Adrenal gland (tissue), 12 donors: ENCODE data around the gene RERG. TPM values are rescaled to one million over a fixed set of nuclear protein-coding genes. Genes with fewer than 3 reads are reported as not detected.
"Not testable (repeated sequence)": the region's sequence is repeated elsewhere in the genome, so short reads cannot be mapped to it uniquely, and the experiment has no call there.

ENCODE experiments used
- DNase-seq, 7 donors: peaks; one replicate each; pipeline ENCODE4 v3.0.0-alpha.2; 2019 to 2020
- H3K27ac ChIP-seq, 5 donors: fragments of 200-600 bp; sonication (generic) in 4 of 5; 1 replicate in 3 of 5; 2 replicates in 2 of 5; pipeline versions ENCODE4 v1.5.1 to v1.8.0; 2016 to 2020; ENCODE audit warnings: mild to moderate bottlenecking in 1 of 5
- H3K27me3 ChIP-seq: fragments of 200-600 bp; 2 replicates; pipeline ENCODE4 v1.8.0; 2021
- H3K36me3 ChIP-seq, 2 donors: fragments of 200-600 bp; replicated peaks in 1 of 2; 1 replicate in 1 of 2; 2 replicates in 1 of 2; pipeline versions ENCODE4 v1.5.1 to v1.8.0; 2018 to 2022
- H3K4me1 ChIP-seq, 2 donors: fragments of 200-600 bp; replicated peaks in 1 of 2; 1 replicate in 1 of 2; 2 replicates in 1 of 2; pipeline versions ENCODE4 v1.5.1 to v1.8.0; 2018 to 2021
- H3K4me3 ChIP-seq, 4 donors: fragments of 200-600 bp; sonication (generic) in 3 of 4; one replicate each; pipeline ENCODE4 v1.5.1; 2016 to 2018
- H3K9me3 ChIP-seq, 3 donors: fragments of 200-600 bp; sonication (generic) in 1 of 3; replicated peaks in 1 of 3; 1 replicate in 2 of 3; 2 replicates in 1 of 3; pipeline versions ENCODE4 v1.5.1 to v1.8.0; 2016 to 2021
- POLR2A ChIP-seq, 2 donors: fragments of 450-650 bp; IDR thresholded peaks; one replicate each; pipeline ENCODE4 v1.6.1; 2017; ENCODE audit warnings: antibody characterized with exemption in 2 of 2, mild to moderate bottlenecking in 2 of 2, moderate library complexity in 1 of 2
- WGBS, 4 donors: extraction: QIAGEN DNeasy Blood & Tissue Kit in 2 of 4; methylation state at CpG; one replicate each; pipeline versions ENCODE4 v1.1.5 to v1.1.7; 2013 to 2017; 5-methylcytosine and 5-hydroxymethylcytosine counted together
- intact Hi-C, 2 donors: fragments of 100-400 bp; cut with DNase I; formaldehyde crosslinking; loops; one replicate each; pipeline versions ENCODE4 v1.14.1 to v1.15.0; 2022 to 2023
- polyA plus RNA-seq, 3 donors: library from polyadenylated mRNA; stranded (reverse); fragments of 200-250 nt in 2 of 3; fragments of 350-450 nt in 1 of 3; fragmentation: Illumina TruSeq in 1 of 3; extraction: RNeasy Lipid Tissue Mini Kit (QIAGEN cat#74804) in 1 of 3; gene quantifications; one replicate each; pipeline ENCODE4 v1.2.3, GENCODE V29; 2013 to 2014
- total RNA-seq, 9 donors: library from RNA; depleted of rRNA in 4 of 9; stranded (reverse); fragments of >200 nt in 4 of 9; fragments of 120-200 nt in 1 of 9; fragmentation: NEBNext Ultra II Directional in 1 of 9; extraction: Animal tissue kit (Norgen Biotek cat#: 25700) in 1 of 9; gene quantifications; one replicate each; pipeline versions ENCODE4 v1.1.0 to v1.2.4, GENCODE V29; 2013 to 2023
- TF ChIP-seq, protein P1 (sequence below), 6 experiments: fragments of 450-650 bp in 4 of 6; fragments of 200-600 bp in 2 of 6; sonication (generic) in 1 of 6; IDR thresholded peaks; 1 replicate in 5 of 6; 2 replicates in 1 of 6; pipeline versions ENCODE4 v1.5.1 to v1.8.0; 2016 to 2021; ENCODE audit warnings: antibody characterized with exemption in 6 of 6, mild to moderate bottlenecking in 2 of 6, moderate library complexity in 1 of 6
- donor health status: healthy with polysubstance abuse.
- donor health status: Bipolar disorder and iron deficiency.
- donor health status: DM: yes; HTN: yes; CAD: no.
- donor health status: DM: no; HTN: no; CAD: no.
- donor health status: DM: no; HTN: no; CAD: no.
- donor health status: DM: yes; HTN: yes; CAD: no.

RERG gene
- total and polyA plus RNA-seq, 12 donors: 12.9 to 146 (median 46.6) TPM

DNA sequence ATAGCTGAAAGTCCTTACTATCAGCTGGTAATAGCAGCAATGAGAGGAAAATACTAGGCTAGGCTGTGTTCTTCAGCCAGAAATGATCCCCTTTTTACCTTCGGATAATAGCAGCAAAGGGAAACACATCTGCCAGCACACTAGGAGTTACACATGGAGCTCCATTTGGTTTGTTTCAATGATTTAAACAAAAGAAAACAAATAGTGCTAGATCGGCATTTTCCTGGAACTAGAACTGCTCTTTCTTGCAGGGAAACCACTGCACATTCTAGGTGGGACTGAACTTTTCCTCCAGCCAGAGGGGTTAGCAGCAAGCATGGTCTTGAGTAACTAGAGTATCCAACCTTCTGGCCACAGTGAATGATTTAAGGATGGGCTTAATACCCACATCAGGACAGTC, 130.8 kb downstream of the RERG start:
- TF ChIP-seq, protein P1, sequence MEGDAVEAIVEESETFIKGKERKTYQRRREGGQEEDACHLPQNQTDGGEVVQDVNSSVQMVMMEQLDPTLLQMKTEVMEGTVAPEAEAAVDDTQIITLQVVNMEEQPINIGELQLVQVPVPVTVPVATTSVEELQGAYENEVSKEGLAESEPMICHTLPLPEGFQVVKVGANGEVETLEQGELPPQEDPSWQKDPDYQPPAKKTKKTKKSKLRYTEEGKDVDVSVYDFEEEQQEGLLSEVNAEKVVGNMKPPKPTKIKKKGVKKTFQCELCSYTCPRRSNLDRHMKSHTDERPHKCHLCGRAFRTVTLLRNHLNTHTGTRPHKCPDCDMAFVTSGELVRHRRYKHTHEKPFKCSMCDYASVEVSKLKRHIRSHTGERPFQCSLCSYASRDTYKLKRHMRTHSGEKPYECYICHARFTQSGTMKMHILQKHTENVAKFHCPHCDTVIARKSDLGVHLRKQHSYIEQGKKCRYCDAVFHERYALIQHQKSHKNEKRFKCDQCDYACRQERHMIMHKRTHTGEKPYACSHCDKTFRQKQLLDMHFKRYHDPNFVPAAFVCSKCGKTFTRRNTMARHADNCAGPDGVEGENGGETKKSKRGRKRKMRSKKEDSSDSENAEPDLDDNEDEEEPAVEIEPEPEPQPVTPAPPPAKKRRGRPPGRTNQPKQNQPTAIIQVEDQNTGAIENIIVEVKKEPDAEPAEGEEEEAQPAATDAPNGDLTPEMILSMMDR (IDR thresholded peaks at IDR 0.05): no peak
- no peak for TF ChIP-seq POLR2A (IDR thresholded peaks at IDR 0.05)

DNA sequence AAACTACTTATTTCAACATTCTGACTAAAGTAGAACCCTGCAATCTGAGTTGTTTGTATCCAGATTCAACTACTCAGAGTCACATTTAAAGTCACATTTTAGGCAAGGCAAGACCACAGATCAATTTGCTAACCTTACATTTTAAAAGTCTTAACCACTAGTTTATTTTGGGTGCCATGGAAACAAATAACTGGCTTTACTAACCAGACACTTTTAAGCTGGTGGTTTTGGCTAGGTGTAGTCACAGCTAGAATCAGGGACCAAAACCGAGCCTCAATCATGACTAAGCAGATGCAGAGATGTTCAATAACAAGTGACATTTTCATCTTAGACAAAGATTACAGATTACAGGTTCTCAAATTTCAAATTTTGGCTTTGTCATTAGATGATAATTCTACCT, 133.1 kb downstream of the RERG start:
- TF ChIP-seq, protein P1 (IDR thresholded peaks at IDR 0.05): no peak
- TF ChIP-seq POLR2A (IDR thresholded peaks at IDR 0.05): no peak
- Histone ChIP-seq H3K4me1 (no peaks in the 10 kb centered on the region), H3K4me3 (no peak overlapping the region), H3K36me3 (no peaks in the 10 kb centered on the region), H3K27ac (no peak overlapping the region), H3K9me3 (no peaks in the 10 kb centered on the region), H3K27me3 (no peaks in the 10 kb centered on the region)
- 44 to 81% (median 78%) methylated on average over 1 of the region's 1 CpG for WGBS, 4 donors
- no peak for DNase-seq
- intact Hi-C loops: no loop called here

More for the DNA sequence above, 130.8 kb downstream of the RERG start:
- H3K4me3 ChIP-seq: no peak overlapping the region
- H3K27me3 ChIP-seq: no peaks in the 10 kb centered on the region
- no peak overlapping the region for H3K27ac ChIP-seq
- no peak for DNase-seq
- WGBS, 4 donors: 74 to 80% (median 78%) methylated on average over 2 of the region's 2 CpGs
- no peaks in the 10 kb centered on the region for H3K36me3 ChIP-seq
- H3K4me1 ChIP-seq: no peaks in the 10 kb centered on the region
- no peaks in the 10 kb centered on the region for H3K9me3 ChIP-seq
- intact Hi-C loops: loop anchor here in 1 of 2 donors (10.0 kb wide), 1 partner anchor 424 kb away; no protein-coding TSS in a partner anchor

DNA sequence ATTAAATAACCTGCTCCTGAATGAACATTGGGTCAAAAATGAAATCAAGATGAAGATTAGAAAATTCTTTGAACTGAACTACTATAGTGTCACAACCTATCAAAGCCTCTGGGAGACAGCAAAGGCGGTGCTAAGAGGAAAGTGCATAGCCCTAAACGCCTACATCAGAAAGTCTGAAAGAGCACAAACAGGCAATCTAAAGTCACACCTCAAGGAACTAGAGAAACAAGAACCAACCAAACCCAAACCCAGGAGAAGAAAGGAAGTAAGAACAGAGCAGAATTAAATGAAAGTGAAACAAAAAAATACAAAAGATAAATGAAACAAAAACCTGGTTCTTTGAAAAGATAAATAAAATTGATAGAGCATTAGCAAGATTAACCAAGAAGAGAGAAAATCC, 143.5 kb downstream of the RERG start:
- H3K4me3 ChIP-seq, intact Hi-C loops, H3K36me3 ChIP-seq, H3K27ac ChIP-seq, H3K27me3 ChIP-seq, H3K9me3 ChIP-seq, H3K4me1 ChIP-seq, DNase-seq: not testable (repeated sequence)
- WGBS, 4 donors: 88 to 94% (median 92%) methylated on average over 2 of the region's 2 CpGs

DNA sequence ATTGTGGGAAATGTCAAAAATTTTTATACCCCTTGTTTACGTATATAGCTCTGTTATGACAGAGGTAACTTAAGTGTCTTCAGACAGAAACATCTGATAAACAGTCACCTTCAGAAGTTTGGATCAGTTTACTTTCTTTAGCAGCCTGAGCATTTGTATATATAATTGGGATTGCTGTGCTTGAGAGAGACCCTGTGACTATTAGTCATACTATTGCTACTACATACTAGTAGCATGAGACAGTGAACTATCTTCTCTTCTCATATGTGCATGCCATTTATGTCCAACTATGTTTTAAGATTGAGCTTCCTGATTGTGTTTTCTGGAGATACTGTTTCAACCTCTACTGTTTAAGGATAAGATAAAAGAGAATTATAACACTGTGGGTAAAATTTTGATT, 146.9 kb downstream of the RERG start:
- H3K9me3 ChIP-seq: peaks cover 0 to 4% (median 0%) of the 10 kb centered on the region in 3 donors
- H3K27ac ChIP-seq: no peak overlapping the region
- H3K36me3 ChIP-seq: no peaks in the 10 kb centered on the region
- no peak overlapping the region for H3K4me3 ChIP-seq
- H3K4me1 ChIP-seq: no peaks in the 10 kb centered on the region
- intact Hi-C loops: no loop called here
- 87 to 97% (median 92%) methylated on average over 1 of the region's 1 CpG for WGBS, 4 donors
- H3K27me3 ChIP-seq: no peaks in the 10 kb centered on the region
- DNase-seq: no peak
- no peak for TF ChIP-seq POLR2A (IDR thresholded peaks at IDR 0.05)

DNA sequence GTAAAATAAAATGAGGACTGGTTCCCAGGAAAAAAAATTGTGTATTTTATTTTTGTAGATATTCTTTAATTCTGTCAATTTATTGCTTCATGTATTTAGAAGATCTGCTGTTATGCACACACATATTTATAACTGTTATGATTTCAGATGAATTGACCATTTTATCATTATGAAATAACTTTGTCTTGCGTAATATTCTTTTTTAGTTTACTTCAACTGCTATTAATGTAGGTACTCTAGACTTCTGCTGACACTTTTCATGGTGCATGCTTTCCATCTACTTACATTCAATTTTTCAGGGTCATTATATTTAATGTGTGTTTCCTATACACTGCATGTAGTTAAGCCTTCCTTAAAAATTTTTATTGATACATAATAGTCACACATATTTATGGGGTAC, 162.1 kb downstream of the RERG start:
- H3K9me3 ChIP-seq: no peaks in the 10 kb centered on the region
- no peaks in the 10 kb centered on the region for H3K27me3 ChIP-seq
- H3K4me1 ChIP-seq: peaks cover 3 to 8% of the 10 kb centered on the region in 2 donors
- intact Hi-C loops: no loop called here
- no peak overlapping the region for H3K4me3 ChIP-seq
- H3K27ac ChIP-seq: no peak overlapping the region
- no peak for DNase-seq
- H3K36me3 ChIP-seq: no peaks in the 10 kb centered on the region
- 75 to 87% (median 83%) methylated on average over 1 of the region's 1 CpG for WGBS, 4 donors
- TF ChIP-seq POLR2A (IDR thresholded peaks at IDR 0.05): no peak
- TF ChIP-seq, protein P1 (IDR thresholded peaks at IDR 0.05): no peak

Other genes with a start within 250 kb of the RERG start
- 1 to 10 TPM in 2 of 9 donors, not detected in 7; 1.1 to 5.9 TPM for gene PDE6H, start 248.4 kb downstream of the RERG start, total RNA-seq
- 1 to 10 TPM in 1 of 3 donors, under 1 TPM in 1, not detected in 1; 0.48 to 1.9 TPM for gene PDE6H, start 248.4 kb downstream of the RERG start, polyA plus RNA-seq
- gene PTPRO, start 101.1 kb upstream of the RERG start, total RNA-seq: 10 to 100 TPM in 1 of 9 donors, 1 to 10 TPM in 7, under 1 TPM in 1; 0.36 to 11.5 (median 2.7) TPM
- 1 to 10 TPM in 1 of 3 donors, under 1 TPM in 2; 0.74 to 2.8 (median 0.88) TPM for gene PTPRO, start 101.1 kb upstream of the RERG start, polyA plus RNA-seq